IPS DF 6.9 (cell line): ENCODE measurements around the gene WIF1.
A peak's percentile ranks its signal among the peaks of the same experiment; 100 is the strongest.

Source experiments
- DNase-seq: peaks from one replicate; pipeline ENCODE4 v3.0.0-alpha.2; 2013; ENCODE audit warnings: low read depth, low spot score
- H3K27ac ChIP-seq: one replicate; pipeline ENCODE4 v1.5.1; 2013; ENCODE audit warnings: low read length, control low read depth
- H3K27me3 ChIP-seq: 2 replicates; pipeline ENCODE4 v1.6.1; 2013; ENCODE audit warnings: mild to moderate bottlenecking, low read length; ENCODE audit not compliant: control insufficient read depth, insufficient read depth
- H3K36me3 ChIP-seq: 2 replicates; pipeline ENCODE4 v1.6.1; 2013; ENCODE audit warnings: low read length; ENCODE audit not compliant: control insufficient read depth, insufficient read depth
- H3K4me1 ChIP-seq: 2 replicates; pipeline ENCODE4 v1.6.1; 2013; ENCODE audit warnings: low read length; ENCODE audit not compliant: control insufficient read depth, insufficient read depth
- H3K4me3 ChIP-seq: 2 replicates; pipeline ENCODE4 v1.5.1; 2013; ENCODE audit warnings: mild to moderate bottlenecking, low read length
- H3K9me3 ChIP-seq: 2 replicates; pipeline ENCODE4 v1.6.1; 2013; ENCODE audit warnings: low read length, inconsistent platforms; ENCODE audit not compliant: control insufficient read depth, insufficient read depth
- WGBS: extraction: QIAGEN DNeasy Blood & Tissue Kit; methylation state at CpG from one replicate; pipeline ENCODE4 v1.1.7; 2013; ENCODE audit warnings: mixed read lengths, missing lambda C conversion rate; ENCODE audit not compliant: insufficient read length, insufficient coverage; 5-methylcytosine and 5-hydroxymethylcytosine counted together

Gene WIF1

GRCh38 chr12:65086236-65086635, 34.9 kb downstream of the WIF1 start:
- no peak overlapping the region for H3K4me3 ChIP-seq
- H3K27ac ChIP-seq = no peak overlapping the region
- no peaks in the 10 kb centered on the region for H3K36me3 ChIP-seq
- no peaks in the 10 kb centered on the region for H3K27me3 ChIP-seq
- no peak for DNase-seq
- WGBS = no CpG with 5 or more reads among the region's 2 CpGs
- no peaks in the 10 kb centered on the region for H3K9me3 ChIP-seq
- H3K4me1 ChIP-seq = no peaks in the 10 kb centered on the region

GRCh38 chr12:65084579-65084978, 36.5 kb downstream of the WIF1 start:
- no peaks in the 10 kb centered on the region for H3K9me3 ChIP-seq
- no peaks in the 10 kb centered on the region for H3K4me1 ChIP-seq
- no peaks in the 10 kb centered on the region for H3K36me3 ChIP-seq
- WGBS = no CpG with 5 or more reads among the region's 3 CpGs
- H3K27me3 ChIP-seq = no peaks in the 10 kb centered on the region
- H3K27ac ChIP-seq = no peak overlapping the region
- no peak overlapping the region for H3K4me3 ChIP-seq
- DNase-seq = no peak

- no peak for DNase-seq
- no peaks in the 10 kb centered on the region for H3K36me3 ChIP-seq
- no peaks in the 10 kb centered on the region for H3K4me1 ChIP-seq
- H3K4me3 ChIP-seq = no peak overlapping the region
- H3K9me3 ChIP-seq = no peaks in the 10 kb centered on the region
- H3K27ac ChIP-seq = no peak overlapping the region
- H3K27me3 ChIP-seq = no peaks in the 10 kb centered on the region
- WGBS = no CpG with 5 or more reads among the region's 2 CpGs
Observed at GRCh38 chr12:65083581-65083980, 37.5 kb downstream of the WIF1 start.

DNA sequence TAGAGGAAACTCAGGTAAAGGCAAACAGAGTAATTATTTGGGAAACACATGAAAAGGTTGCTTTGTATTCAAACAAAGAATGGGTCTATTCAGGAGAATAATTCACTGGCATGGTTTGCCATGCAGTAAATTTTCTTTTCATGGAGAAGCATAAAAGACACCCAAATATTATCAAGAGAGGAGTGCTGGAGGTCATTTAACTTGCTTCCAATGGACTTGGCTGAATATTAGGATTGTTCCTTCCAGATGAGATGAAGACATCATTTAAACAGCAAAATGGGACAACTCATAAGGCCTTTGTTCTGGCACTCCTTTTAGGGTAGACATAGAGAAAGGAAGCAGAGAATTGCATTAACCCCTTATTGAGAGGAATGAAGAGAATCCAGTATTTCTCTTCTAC, 38.7 kb downstream of the WIF1 start:
- H3K9me3 ChIP-seq = no peaks in the 10 kb centered on the region
- no peak overlapping the region for H3K4me3 ChIP-seq
- DNase-seq = no peak
- no peak overlapping the region for H3K27ac ChIP-seq
- no peaks in the 10 kb centered on the region for H3K36me3 ChIP-seq
- no peaks in the 10 kb centered on the region for H3K4me1 ChIP-seq
- H3K27me3 ChIP-seq = no peaks in the 10 kb centered on the region

GRCh38 chr12:65081496-65081895, 39.6 kb downstream of the WIF1 start:
- Histone ChIP-seq H3K27me3 (no peaks in the 10 kb centered on the region), H3K9me3 (no peaks in the 10 kb centered on the region), H3K27ac (no peak overlapping the region), H3K36me3 (no peaks in the 10 kb centered on the region), H3K4me1 (no peaks in the 10 kb centered on the region), H3K4me3 (no peak overlapping the region)
- WGBS = no CpG with 5 or more reads among the region's 1 CpG
- DNase-seq = no peak

DNA sequence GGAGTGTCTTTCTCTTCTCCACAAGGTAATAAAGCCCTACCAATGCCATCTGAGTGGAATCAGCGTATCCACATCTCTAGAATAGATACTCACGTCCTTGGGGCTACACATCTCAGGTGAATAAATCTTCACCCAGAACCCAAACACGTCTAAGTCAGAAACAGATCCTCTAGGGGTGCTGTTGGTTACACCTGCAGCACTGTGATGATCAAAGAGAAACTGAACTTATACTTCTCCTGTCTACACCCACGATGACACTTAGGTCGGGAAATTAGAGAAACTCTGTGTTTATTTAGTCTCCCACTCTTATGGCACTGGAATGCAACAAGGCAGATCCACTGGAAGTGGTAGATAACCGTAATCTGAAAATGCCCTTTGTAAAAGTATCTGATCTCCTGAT, 46.2 kb downstream of the WIF1 start:
- H3K4me3 ChIP-seq = no peak overlapping the region
- no peaks in the 10 kb centered on the region for H3K4me1 ChIP-seq
- no CpG with 5 or more reads among the region's 6 CpGs for WGBS
- no peak for DNase-seq
- no peaks in the 10 kb centered on the region for H3K27me3 ChIP-seq
- H3K27ac ChIP-seq = no peak overlapping the region
- H3K36me3 ChIP-seq = no peaks in the 10 kb centered on the region
- H3K9me3 ChIP-seq = no peaks in the 10 kb centered on the region

DNA sequence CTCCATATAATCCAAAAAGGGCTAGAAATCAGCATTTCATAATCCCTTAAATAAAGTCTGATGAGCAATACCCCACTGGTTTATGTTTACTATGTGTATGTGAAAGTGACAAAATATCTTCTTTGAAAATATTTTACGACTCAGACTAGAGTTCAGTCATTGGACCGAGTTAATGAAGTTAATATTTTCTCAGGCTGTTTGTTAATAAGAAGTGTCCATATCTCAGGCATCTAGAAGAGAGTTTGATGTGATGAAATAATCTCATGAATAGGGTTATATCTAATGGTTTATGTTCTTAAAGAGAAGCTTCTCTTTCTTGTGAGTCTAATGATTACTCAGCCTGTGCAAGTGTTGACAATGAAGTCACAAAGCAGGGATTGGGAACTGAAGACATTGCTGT, 51.8 kb downstream of the WIF1 start:
- no peak for DNase-seq
- no peaks in the 10 kb centered on the region for H3K27me3 ChIP-seq
- no peak overlapping the region for H3K4me3 ChIP-seq
- H3K9me3 ChIP-seq = no peaks in the 10 kb centered on the region
- H3K36me3 ChIP-seq = no peaks in the 10 kb centered on the region
- WGBS = no CpG with 5 or more reads among the region's 2 CpGs
- H3K27ac ChIP-seq = no peak overlapping the region
- H3K4me1 ChIP-seq = no peaks in the 10 kb centered on the region

GRCh38 chr12:65067383-65067782, 53.7 kb downstream of the WIF1 start:
- no peak for DNase-seq
- Histone ChIP-seq H3K27ac (no peak overlapping the region), H3K9me3 (no peaks in the 10 kb centered on the region), H3K27me3 (no peaks in the 10 kb centered on the region), H3K4me3 (no peak overlapping the region), H3K4me1 (no peaks in the 10 kb centered on the region), H3K36me3 (no peaks in the 10 kb centered on the region)
- WGBS = no CpG with 5 or more reads among the region's 8 CpGs

GRCh38 chr12:65055859-65056258, 65.2 kb downstream of the WIF1 start:
- DNase-seq = peak; percentile 37
- Histone ChIP-seq H3K27me3 (no peaks in the 10 kb centered on the region), H3K27ac (no peak overlapping the region), H3K4me3 (no peak overlapping the region), H3K36me3 (no peaks in the 10 kb centered on the region), H3K4me1 (peaks cover 6% of the 10 kb centered on the region; the same call in 1 of the 2 replicates), H3K9me3 (no peaks in the 10 kb centered on the region)
- no CpG with 5 or more reads among the region's 4 CpGs for WGBS

GRCh38 chr12:65051218-65051617, 69.9 kb downstream of the WIF1 start:
- no CpG with 5 or more reads among the region's 9 CpGs for WGBS
- no peak for DNase-seq
- no peaks in the 10 kb centered on the region for H3K36me3 ChIP-seq

DNA sequence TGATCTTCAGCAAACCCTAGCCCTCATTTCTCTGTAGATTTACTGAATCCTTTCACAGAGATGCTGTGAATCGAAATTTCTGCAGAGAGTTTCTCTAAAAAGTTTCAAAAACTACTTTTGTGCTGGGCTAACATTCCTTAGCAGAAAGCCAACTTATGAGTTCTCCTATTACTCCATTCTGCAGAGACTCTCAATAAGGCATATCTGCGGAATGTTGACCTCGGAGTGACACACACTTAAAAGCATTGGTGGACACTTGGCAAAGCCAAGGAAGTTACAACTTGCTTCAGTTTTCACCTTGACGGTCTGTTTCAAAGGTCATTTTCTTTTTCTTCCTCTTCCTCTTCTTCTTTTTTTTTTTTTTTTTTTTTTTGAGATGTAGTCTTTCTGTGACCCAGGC, 75.8 kb downstream of the WIF1 start:
- no peak for DNase-seq
- Histone ChIP-seq H3K27me3 (no peaks in the 10 kb centered on the region), H3K36me3 (no peaks in the 10 kb centered on the region), H3K4me1 (no peaks in the 10 kb centered on the region), H3K9me3 (no peaks in the 10 kb centered on the region), H3K4me3 (no peak overlapping the region), H3K27ac (no peak overlapping the region)
- WGBS = no CpG with 5 or more reads among the region's 4 CpGs

More at GRCh38 chr12:65051218-65051617, 69.9 kb downstream of the WIF1 start:
- Histone ChIP-seq H3K9me3 (no peaks in the 10 kb centered on the region), H3K27me3 (no peaks in the 10 kb centered on the region), H3K4me1 (peaks cover 6% of the 10 kb centered on the region; the same call in 1 of the 2 replicates), H3K4me3 (no peak overlapping the region), H3K27ac (no peak overlapping the region)
